ENCODE measurements around the gene TRIM77. TPM values are rescaled to one million over a fixed set of nuclear protein-coding genes. Genes with fewer than 3 reads are reported as not detected.
"Not testable (repeated sequence)": the region's sequence is repeated elsewhere in the genome, so short reads cannot be mapped to it uniquely, and the experiment has no call there.

The TRIM77 gene
- total RNA-seq, 1 experiment from 2014 or later = not detected

GRCh38 chr11:89675383-89675782 is 34.7 kb upstream of the TRIM77 start:
- TF ChIP-seq, protein P1, sequence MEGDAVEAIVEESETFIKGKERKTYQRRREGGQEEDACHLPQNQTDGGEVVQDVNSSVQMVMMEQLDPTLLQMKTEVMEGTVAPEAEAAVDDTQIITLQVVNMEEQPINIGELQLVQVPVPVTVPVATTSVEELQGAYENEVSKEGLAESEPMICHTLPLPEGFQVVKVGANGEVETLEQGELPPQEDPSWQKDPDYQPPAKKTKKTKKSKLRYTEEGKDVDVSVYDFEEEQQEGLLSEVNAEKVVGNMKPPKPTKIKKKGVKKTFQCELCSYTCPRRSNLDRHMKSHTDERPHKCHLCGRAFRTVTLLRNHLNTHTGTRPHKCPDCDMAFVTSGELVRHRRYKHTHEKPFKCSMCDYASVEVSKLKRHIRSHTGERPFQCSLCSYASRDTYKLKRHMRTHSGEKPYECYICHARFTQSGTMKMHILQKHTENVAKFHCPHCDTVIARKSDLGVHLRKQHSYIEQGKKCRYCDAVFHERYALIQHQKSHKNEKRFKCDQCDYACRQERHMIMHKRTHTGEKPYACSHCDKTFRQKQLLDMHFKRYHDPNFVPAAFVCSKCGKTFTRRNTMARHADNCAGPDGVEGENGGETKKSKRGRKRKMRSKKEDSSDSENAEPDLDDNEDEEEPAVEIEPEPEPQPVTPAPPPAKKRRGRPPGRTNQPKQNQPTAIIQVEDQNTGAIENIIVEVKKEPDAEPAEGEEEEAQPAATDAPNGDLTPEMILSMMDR (conservative IDR thresholded peaks at IDR 0.05; ENCODE audit: low read depth, low read length) = peak; percentile 49; the same call in 1 of the 2 replicates
- CTCF ChIA-PET; H3K4me1 ChIP-seq (ENCODE audit: insufficient read depth, low read length, poor library complexity, severe bottlenecking); POLR2A ChIA-PET (ENCODE audit: low non-redundant PET); H3K27ac ChIP-seq (ENCODE audit: low read depth, low read length, poor library complexity, severe bottlenecking); BruUV-seq (replicated peaks); H3K27me3 ChIP-seq (replicated peaks; ENCODE audit: insufficient read depth, low read depth, low read length, poor library complexity); H3K36me3 ChIP-seq (ENCODE audit: insufficient read depth, low read length, poor library complexity, severe bottlenecking); H3K4me3 ChIP-seq (ENCODE audit: low read depth, low read length, poor library complexity, severe bottlenecking); H3K9me3 ChIP-seq (ENCODE audit: low read depth, low read length, poor library complexity, severe bottlenecking); intact Hi-C loops (cut with micrococcal nuclease; ENCODE audit: unreplicated experiment): not testable (repeated sequence)
- peak; percentile 18 for DNase-seq (ENCODE audit: low spot score)

DNA sequence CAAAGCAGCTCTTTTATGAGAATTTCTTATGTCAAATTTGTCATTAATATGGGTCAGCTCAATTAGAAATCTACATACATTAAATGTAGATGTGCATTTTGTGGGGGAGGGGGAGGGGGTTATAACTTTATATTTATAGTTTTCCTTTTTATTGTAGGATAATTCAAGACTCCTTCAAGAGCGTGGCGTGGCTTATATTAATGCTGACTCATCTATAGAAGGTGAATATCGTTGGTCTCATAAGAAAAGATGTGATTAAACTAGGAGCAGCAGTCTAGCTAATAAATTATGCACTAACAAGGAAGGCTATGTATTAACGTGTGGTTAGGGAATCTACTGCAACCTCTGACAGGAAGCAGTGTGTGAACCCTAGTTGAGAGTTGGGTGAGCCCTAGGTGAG is 34.2 kb upstream of the TRIM77 start:
- BruUV-seq (replicated peaks); DNase-seq (ENCODE audit: low spot score); H3K36me3 ChIP-seq (ENCODE audit: insufficient read depth, low read length, poor library complexity, severe bottlenecking); H3K27ac ChIP-seq (ENCODE audit: low read depth, low read length, poor library complexity, severe bottlenecking); H3K9me3 ChIP-seq (ENCODE audit: low read depth, low read length, poor library complexity, severe bottlenecking); intact Hi-C loops (cut with micrococcal nuclease; ENCODE audit: unreplicated experiment); H3K27me3 ChIP-seq (replicated peaks; ENCODE audit: insufficient read depth, low read depth, low read length, poor library complexity); H3K4me1 ChIP-seq (ENCODE audit: insufficient read depth, low read length, poor library complexity, severe bottlenecking); H3K4me3 ChIP-seq (ENCODE audit: low read depth, low read length, poor library complexity, severe bottlenecking); POLR2A ChIA-PET (ENCODE audit: low non-redundant PET); CTCF ChIA-PET: not testable (repeated sequence)

DNA sequence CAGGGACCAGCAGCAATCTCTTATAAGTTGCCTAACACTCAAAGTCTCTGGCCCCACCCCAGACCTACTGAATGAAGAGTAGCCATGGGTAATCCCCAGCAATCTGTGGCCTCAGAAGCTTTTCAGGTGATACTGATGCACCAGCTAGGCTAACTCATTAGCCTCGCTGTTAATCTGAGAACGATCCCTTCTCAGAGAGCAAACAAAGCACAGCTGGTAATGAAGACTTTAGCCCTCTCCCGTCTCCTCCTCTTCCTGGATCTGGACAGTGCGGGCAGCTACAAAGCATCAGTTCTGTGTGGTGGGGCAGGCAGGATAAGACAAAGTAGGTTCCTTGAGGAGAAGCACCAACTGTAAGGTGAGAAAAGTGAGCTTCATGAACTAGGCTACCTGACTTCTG is 3.0 kb upstream of the TRIM77 start:
- H3K27me3 ChIP-seq (replicated peaks; ENCODE audit: insufficient read depth, low read depth, low read length, poor library complexity); CTCF ChIA-PET; POLR2A ChIA-PET (ENCODE audit: low non-redundant PET); H3K27ac ChIP-seq (ENCODE audit: low read depth, low read length, poor library complexity, severe bottlenecking); BruUV-seq (replicated peaks); H3K4me3 ChIP-seq (ENCODE audit: low read depth, low read length, poor library complexity, severe bottlenecking); intact Hi-C loops (cut with micrococcal nuclease; ENCODE audit: unreplicated experiment); DNase-seq (ENCODE audit: low spot score); H3K9me3 ChIP-seq (ENCODE audit: low read depth, low read length, poor library complexity, severe bottlenecking); H3K4me1 ChIP-seq (ENCODE audit: insufficient read depth, low read length, poor library complexity, severe bottlenecking); H3K36me3 ChIP-seq (ENCODE audit: insufficient read depth, low read length, poor library complexity, severe bottlenecking): not testable (repeated sequence)

- H3K36me3 ChIP-seq (ENCODE audit: insufficient read depth, low read length, poor library complexity, severe bottlenecking); H3K9me3 ChIP-seq (ENCODE audit: low read depth, low read length, poor library complexity, severe bottlenecking); H3K4me3 ChIP-seq (ENCODE audit: low read depth, low read length, poor library complexity, severe bottlenecking); intact Hi-C loops (cut with micrococcal nuclease; ENCODE audit: unreplicated experiment); H3K4me1 ChIP-seq (ENCODE audit: insufficient read depth, low read length, poor library complexity, severe bottlenecking); POLR2A ChIA-PET (ENCODE audit: low non-redundant PET); H3K27ac ChIP-seq (ENCODE audit: low read depth, low read length, poor library complexity, severe bottlenecking); BruUV-seq (replicated peaks); H3K27me3 ChIP-seq (replicated peaks; ENCODE audit: insufficient read depth, low read depth, low read length, poor library complexity); DNase-seq (ENCODE audit: low spot score); CTCF ChIA-PET: not testable (repeated sequence)
Observed at GRCh38 chr11:89724866-89725498, 14.9 kb downstream of the TRIM77 start.

DNA sequence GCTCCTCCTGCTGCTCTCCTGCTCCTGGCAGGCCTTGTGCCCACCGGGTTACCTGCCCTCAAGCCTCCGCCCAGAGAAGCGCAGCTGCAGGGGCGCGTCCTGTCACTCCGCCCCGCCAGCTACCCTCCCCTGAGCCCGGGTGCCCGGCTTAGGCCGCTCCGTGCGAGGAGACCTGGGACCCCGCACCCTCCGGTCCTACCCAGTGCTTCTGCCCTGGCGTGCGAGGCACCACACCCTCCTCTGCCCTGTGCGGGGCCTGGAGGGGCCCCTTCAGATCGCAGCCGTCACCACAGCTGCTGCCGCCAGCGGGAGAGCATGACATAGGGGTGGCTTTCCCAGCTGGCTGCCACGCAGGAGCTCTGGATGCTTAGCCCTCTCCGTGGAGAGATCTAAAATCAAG is 20.1 kb downstream of the TRIM77 start:
- H3K4me1 ChIP-seq (ENCODE audit: insufficient read depth, low read length, poor library complexity, severe bottlenecking); H3K9me3 ChIP-seq (ENCODE audit: low read depth, low read length, poor library complexity, severe bottlenecking); DNase-seq (ENCODE audit: low spot score); POLR2A ChIA-PET (ENCODE audit: low non-redundant PET); H3K36me3 ChIP-seq (ENCODE audit: insufficient read depth, low read length, poor library complexity, severe bottlenecking); H3K27me3 ChIP-seq (replicated peaks; ENCODE audit: insufficient read depth, low read depth, low read length, poor library complexity); CTCF ChIA-PET; H3K4me3 ChIP-seq (ENCODE audit: low read depth, low read length, poor library complexity, severe bottlenecking); intact Hi-C loops (cut with micrococcal nuclease; ENCODE audit: unreplicated experiment); BruUV-seq (replicated peaks); H3K27ac ChIP-seq (ENCODE audit: low read depth, low read length, poor library complexity, severe bottlenecking): not testable (repeated sequence)

All from A673 (cell line).